ENCODE data around the gene LRRC18. TPM values are rescaled to one million over a fixed set of nuclear protein-coding genes. Genes with fewer than 3 reads are reported as not detected.

Gene LRRC18
- total RNA-seq, 1 experiment from 2014 or later = not detected

DNA sequence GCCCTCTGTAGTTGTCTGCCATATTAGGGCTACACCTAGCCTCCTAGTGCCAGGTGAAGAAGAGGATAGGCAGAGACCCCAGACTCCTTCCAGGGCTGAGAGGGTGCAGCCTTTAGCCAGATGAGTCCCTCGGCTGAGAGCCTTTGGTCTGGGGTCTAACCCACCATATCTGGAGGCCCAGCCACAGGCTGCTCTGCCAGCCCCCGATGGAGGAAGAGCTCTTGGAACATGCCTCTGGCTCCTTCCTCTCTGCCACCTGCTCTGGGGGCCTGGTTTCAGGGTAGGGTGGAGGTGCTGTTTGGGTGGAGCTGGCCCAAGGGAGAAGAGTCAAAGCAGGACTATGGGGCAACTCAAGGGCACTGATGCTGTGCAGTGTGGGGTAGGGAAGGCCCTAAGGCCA lies 1.4 kb downstream of the LRRC18 start:
- Histone ChIP-seq H3K79me2 (ENCODE audit: insufficient read depth, low read length) (no peaks in the 10 kb centered on the region), H3K4me1 (ENCODE audit: control insufficient read depth in 1 of 2, insufficient read depth in 2 of 2, low read length in 2 of 2) (no peaks in the 10 kb centered on the region), H4K20me1 (ENCODE audit: insufficient read depth) (no peaks in the 10 kb centered on the region), H3K27ac (ENCODE audit: low read depth, low read length) (no peak overlapping the region), H3K36me3 (ENCODE audit: control insufficient read depth in 1 of 2, insufficient read depth in 2 of 2, low read length in 2 of 2) (no peaks in the 10 kb centered on the region), H3K9me2 (ENCODE audit: insufficient read depth) (no peaks in the 10 kb centered on the region), H2AFZ (ENCODE audit: low read depth, low read length, poor library complexity, severe bottlenecking) (no peak overlapping the region), H3K4me2 (ENCODE audit: low read length) (no peak overlapping the region), H3K9me3 (ENCODE audit: control insufficient read depth in 1 of 2, insufficient read depth in 1 of 2, low read depth in 1 of 2, low read length in 2 of 2) (no peaks in the 10 kb centered on the region), H3K9ac (ENCODE audit: low read length) (no peak overlapping the region), H3K27me3 (ENCODE audit: insufficient read depth, low read length) (peaks cover 5% of the 10 kb centered on the region; the same call in 1 of the 2 replicates), H3K4me3 (replicated peaks in 1 of 2; ENCODE audit: low read depth in 1 of 2, low read length in 2 of 2) (no peak overlapping the region)
- CTCF ChIA-PET = no interaction called here
- TF ChIP-seq, protein P1, sequence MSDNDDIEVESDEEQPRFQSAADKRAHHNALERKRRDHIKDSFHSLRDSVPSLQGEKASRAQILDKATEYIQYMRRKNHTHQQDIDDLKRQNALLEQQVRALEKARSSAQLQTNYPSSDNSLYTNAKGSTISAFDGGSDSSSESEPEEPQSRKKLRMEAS (IDR thresholded peaks at IDR 0.05) = no peak
- TF ChIP-seq ZNF274 (IDR thresholded peaks at IDR 0.05; ENCODE audit: low read depth, low read length) = no peak
- no peak for TF ChIP-seq POLR2A (IDR thresholded peaks at IDR 0.05; ENCODE audit: borderline replicate concordance, extremely low read depth, insufficient read depth, insufficient read length)
- no peak for TF ChIP-seq SIN3A (IDR thresholded peaks at IDR 0.05; ENCODE audit: low read depth)
- TF ChIP-seq, protein P2, sequence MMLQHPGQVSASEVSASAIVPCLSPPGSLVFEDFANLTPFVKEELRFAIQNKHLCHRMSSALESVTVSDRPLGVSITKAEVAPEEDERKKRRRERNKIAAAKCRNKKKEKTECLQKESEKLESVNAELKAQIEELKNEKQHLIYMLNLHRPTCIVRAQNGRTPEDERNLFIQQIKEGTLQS (IDR thresholded peaks at IDR 0.05) = no peak
- TF ChIP-seq EGR1 (IDR thresholded peaks at IDR 0.05; ENCODE audit: low read depth) = no peak
- TF ChIP-seq SP1 (IDR thresholded peaks at IDR 0.05; ENCODE audit: low read depth) = no peak
- no peak for TF ChIP-seq FOSL1 (IDR thresholded peaks at IDR 0.05; ENCODE audit: low read depth)
- BruUV-seq (replicated peaks) = no TSS peak
- RAD21 ChIA-PET (ENCODE audit: low non-redundant PET in 1 of 2, low total read pairs in 2 of 2, uncharacterized antibody in 2 of 2, unreplicated experiment in 2 of 2) = no interaction called here
- intact Hi-C loops (cut with micrococcal nuclease) = no loop called here
- DNase-seq (ENCODE audit: low read depth, low spot score) = no peak
- POLR2A ChIA-PET = no interaction called here
- no peak for ATAC-seq

DNA sequence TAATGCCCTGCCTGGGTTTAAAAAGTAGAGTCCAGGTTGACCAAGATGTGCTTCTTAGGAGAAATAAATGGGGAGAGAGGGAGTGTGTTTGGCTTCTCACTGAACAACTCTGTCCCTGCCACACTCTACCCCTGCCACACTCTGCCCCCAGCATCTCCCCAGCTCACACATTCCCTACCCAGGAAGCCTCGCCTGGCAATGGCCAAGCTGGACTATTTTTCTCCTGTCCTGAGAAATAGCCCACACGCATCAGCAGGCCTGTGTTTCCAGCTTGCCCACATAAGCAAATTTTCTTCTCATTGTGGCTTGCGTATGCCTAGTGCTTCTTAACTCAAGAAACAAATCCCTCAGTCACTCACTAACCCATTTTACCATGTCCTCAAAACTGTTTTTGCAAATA lies 1.8 kb downstream of the LRRC18 start:
- Histone ChIP-seq H3K4me3 (replicated peaks in 1 of 2; ENCODE audit: low read depth in 1 of 2, low read length in 2 of 2) (no peak overlapping the region), H3K9ac (ENCODE audit: low read length) (no peak overlapping the region), H3K27me3 (ENCODE audit: insufficient read depth, low read length) (peaks cover 5% of the 10 kb centered on the region; the same call in 1 of the 2 replicates), H3K79me2 (ENCODE audit: insufficient read depth, low read length) (no peaks in the 10 kb centered on the region), H3K4me1 (ENCODE audit: control insufficient read depth in 1 of 2, insufficient read depth in 2 of 2, low read length in 2 of 2) (no peaks in the 10 kb centered on the region), H3K9me3 (ENCODE audit: control insufficient read depth in 1 of 2, insufficient read depth in 1 of 2, low read depth in 1 of 2, low read length in 2 of 2) (no peaks in the 10 kb centered on the region), H2AFZ (ENCODE audit: low read depth, low read length, poor library complexity, severe bottlenecking) (no peak overlapping the region), H4K20me1 (ENCODE audit: insufficient read depth) (no peaks in the 10 kb centered on the region), H3K9me2 (ENCODE audit: insufficient read depth) (no peaks in the 10 kb centered on the region), H3K4me2 (ENCODE audit: low read length) (no peak overlapping the region), H3K36me3 (ENCODE audit: control insufficient read depth in 1 of 2, insufficient read depth in 2 of 2, low read length in 2 of 2) (no peaks in the 10 kb centered on the region), H3K27ac (ENCODE audit: low read depth, low read length) (no peak overlapping the region)
- TF ChIP-seq SIN3A (IDR thresholded peaks at IDR 0.05; ENCODE audit: low read depth) (no peak), SRF (IDR thresholded peaks at IDR 0.05; ENCODE audit: low read depth) (no peak), TCF7L2 (IDR thresholded peaks at IDR 0.05; ENCODE audit: borderline replicate concordance, extremely low read depth, insufficient read depth, insufficient read length) (no peak)
- no peak for ATAC-seq
- no TSS peak for BruUV-seq (replicated peaks)
- ChIA-PET POLR2A (no interaction called here), RAD21 (ENCODE audit: low non-redundant PET in 1 of 2, low total read pairs in 2 of 2, uncharacterized antibody in 2 of 2, unreplicated experiment in 2 of 2) (no interaction called here), CTCF (no interaction called here)
- DNase-seq (ENCODE audit: low read depth, low spot score) = no peak
- intact Hi-C loops (cut with micrococcal nuclease) = no loop called here

Measured in HCT116 (cell line).